DMS153 (cell line): Measurements from ENCODE around the gene SNX19.

Experiments
- DNase-seq: peaks from one replicate; lab custom pipeline; 2025; lab: John Stamatoyannopoulos, UW

Gene SNX19

DNA sequence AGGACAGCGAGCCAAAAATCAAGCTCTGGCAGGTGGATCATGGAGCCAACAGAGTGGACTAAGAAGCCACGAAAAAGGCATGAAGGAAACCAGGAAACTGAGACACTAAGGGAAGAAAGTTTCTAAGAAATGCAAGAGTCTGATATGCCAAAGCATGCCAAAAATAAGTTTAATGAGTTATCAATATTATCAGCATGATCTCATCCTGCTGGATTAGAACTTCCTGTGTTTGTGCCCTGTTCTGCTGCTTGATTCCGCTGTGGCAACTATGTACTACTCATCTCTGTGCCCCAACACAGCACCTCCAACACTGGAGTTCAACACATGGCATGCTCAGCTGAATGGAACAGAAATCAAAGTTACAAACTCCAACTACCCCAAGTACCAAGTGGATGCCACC is 10.8 kb downstream of the SNX19 start:
- no peak for DNase-seq

DNA sequence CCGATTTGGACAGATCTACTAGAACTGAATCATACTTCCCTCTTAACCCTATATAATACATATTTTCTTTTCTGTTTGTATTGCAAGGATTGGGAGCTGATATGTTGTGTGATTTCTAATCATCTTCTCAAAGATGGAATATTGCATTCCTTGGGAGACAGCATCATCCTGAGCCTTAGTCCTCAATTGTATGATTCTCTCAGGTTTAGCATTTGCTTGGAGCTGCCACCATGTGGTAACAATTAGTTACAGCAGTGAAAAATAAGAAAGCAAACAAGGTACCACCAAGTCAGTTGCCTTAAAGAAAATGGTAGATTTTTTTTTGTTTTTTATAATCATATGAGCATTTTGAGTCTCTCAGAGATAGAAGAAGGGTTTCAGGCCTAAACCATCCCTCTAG is 11.9 kb downstream of the SNX19 start:
- no peak for DNase-seq

DNA sequence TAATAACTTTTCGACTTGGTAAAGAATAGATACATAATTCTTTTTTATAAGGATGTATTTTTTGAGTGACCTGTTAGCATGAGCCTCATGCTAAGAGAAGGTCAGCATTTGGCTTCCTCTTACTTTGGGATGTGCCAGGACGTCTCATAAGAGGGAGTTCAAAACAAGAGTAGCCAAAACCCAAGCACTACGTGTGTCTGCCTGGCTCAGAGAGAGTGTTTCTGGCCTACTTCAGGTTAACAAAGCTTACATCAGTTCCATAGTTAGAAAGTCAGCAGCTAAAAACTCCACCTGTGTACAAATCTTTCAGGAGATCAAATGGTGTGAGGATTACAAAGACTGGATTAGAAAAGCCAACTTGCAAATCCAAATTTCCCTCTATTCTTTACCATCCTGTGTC is 13.9 kb downstream of the SNX19 start:
- no peak for DNase-seq

DNA sequence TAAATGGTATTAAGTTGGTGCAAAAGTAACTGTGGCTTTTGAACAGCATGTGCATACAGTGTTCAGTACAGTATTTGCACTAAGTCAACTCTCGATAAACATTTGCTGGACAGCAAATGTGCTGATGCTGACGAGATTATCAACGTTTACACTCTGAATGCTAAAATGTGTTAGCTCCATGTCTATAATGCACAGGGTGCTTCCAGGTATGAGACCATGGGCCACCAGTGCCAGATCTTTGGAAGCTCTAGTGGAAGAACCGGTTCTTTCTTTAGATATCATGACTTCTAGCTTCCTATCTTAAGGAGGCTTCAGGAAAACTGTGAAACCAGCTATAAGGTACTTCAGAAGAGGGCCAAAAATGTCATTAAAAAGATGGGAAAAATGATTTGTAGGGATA is 17.2 kb downstream of the SNX19 start:
- DNase-seq, result no peak

DNA sequence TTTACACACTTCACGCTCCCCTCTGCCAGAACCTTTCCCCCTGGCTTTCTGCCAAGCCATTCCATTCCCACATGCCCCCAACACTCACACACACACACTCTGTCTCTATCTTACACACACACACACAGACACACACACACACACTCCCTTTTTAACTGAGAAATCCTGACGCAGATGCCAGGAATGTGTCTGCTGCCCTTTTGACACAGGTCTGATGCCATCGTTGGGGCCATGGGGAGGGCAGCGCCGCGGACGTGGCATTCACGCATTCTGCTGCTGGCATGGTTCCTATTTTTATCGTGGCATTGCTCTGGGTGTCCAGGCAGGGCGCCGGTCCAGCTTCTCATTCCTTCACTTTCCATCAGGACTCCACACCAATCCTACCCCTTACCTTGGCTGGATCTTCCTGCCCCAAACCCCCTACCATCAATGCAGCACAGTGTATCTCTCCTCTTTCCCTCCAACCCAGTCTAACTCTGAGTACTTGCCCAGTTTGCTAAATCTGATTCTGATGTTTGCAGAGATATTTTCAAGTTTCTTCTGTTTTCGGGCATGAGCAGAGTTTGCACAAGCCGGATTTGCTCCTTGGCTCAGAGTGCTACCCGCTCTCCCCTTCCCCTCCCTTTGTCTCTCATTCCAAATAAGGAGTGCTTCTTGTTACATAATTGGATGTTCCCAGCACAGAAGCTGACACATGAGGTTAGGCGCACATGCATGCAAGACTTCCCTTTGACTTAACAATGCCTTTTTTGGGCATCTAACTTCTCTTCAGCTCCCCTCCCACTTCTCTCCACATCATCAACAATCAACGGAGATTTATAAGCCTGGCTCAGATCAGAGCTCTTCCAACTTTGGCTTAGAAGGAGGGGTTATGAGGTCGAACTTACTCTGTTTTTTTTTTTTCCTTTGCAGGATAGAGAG is 18.8 kb downstream of the SNX19 start:
- DNase-seq, result no peak

DNA sequence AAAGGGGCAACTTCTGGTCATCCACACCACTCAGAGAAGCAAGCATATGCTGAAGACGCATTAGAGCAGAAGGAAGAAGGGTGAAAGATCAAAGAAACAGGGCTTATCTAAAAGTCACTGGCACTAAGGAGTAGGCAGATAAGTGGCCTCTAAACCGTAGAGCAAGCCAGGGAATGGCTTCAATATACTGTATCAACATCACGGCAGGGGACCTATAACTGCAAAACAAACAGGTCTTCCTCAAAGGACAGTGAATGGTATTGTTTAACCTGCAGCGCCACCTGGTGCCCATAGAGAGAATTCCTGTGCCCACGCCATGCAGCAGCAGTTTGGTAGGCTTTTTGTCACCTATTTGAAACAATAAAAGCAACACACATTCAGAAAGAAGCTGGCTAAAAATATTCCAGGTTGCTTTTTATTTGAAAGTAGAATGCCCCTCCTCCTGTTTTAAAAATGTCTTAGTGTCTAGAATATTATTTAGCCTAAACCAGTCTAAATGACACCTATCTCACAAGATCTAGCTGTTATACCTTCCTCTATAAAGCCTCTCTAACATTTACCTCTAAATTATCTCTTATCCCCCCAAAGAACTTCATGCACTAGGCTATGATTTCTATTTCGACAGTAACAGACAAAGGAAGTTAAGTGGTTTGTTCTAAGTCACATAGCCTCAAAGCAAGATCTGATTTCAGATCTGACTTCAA is 21.8 kb downstream of the SNX19 start:
- DNase-seq, result peak; percentile 73

DNA sequence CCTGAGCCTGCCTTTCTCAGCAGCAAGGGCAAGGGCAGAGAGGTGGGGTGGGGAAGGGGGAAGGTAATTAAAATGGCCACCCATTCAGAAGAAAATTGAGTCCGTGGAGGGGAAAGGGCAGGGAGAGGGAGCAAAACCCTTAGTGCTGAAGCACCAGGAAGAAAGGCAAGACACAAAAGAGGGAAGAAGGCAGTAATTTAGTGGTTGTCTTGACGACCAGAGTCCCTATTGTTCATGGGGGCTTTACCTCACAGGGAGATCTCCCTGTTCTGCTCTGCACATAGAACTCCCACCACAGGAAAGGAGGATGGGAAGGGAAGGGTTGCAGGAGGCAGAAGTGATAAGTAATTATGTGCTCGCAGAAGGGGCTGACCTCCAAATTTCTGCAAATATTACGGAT is 23.4 kb downstream of the SNX19 start:
- no peak for DNase-seq

DNA sequence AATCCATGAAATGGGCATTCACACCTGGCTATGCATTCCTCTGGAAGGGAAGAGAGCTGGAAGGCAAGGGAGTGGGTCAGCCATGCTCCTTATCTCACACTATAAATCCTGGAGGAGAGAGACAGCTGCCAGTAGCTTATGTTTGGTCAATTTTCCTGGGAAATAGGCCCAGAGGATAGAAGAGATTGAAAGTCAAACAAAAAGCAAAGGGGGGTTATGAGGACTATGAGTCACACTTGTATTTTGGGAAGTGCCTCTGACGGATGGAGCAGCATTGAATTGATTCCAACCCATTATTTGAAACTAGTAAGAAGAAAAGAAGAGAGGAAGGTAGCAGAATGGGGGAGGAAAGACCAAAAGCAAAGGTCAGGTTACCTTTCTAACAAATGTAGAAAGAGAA is 25.0 kb downstream of the SNX19 start:
- no peak for DNase-seq

DNA sequence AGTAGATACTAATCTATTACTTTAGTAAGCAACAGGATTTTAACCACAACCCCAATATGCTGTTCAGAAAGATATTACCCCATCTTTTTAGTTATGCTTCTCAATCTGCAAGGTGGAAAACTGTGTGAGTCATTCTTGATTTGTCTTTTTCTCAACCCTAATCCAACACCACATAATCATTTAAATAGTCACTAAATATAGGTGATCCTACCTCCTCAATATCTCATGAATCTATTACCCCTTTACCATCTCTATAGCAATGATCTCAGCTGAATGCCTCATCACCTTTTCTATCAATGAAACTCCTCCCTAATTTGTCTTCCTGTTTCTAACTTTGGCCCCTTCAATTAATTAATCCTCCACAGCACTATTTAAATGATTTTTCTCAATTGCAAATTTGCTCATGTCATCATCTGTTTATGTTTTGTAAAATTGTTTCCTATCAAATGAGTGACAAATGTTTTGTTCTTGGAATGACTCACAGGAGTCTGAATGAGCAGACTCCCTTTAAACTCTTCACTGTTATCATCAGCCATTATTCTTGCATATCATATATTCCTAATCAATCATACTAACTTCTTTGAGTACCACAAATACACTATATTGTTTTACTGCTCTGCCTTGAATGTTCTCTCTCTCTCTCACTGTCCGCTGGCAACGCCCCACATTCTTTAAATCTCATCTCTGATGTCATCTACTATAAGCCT is 26.1 kb downstream of the SNX19 start:
- no peak for DNase-seq

DNA sequence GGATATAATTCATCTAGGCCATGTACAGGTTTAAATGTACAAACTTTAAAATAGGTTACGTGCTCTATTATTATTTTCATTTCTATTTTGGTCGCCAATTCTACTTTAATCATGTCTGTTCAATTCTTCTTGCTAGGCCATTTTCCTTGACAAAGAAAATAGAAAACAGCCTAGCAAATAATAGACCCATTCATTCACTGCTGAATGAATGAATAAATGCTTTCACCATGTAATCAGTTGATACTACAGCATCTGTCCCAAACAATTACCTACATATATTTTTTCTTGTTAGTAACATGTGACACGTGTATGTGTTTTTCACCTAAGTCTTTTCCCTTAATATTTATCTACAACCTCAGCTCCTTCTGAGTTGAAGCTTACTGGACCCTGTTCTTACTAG is 27.5 kb downstream of the SNX19 start:
- DNase-seq, result no peak

DNA sequence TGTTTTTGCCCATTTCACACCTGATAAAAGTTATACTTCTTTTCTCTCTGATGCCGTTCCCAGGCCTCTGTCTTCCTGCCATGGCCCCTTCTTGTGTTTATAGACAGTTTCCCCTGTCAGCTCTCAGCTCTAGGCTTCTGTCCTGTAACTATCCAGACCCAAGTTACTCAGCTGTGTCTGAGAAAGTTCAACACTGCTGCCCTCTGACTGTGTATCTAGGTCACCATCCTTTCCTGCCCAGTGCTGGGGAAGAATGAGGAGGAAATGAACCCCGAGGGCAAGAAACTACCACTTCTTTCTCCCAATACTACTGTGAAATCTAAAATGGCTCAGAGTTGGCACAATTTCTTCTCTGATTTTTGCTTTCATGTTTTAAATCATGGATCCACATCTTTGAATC is 29.6 kb downstream of the SNX19 start:
- DNase-seq, result no peak

DNA sequence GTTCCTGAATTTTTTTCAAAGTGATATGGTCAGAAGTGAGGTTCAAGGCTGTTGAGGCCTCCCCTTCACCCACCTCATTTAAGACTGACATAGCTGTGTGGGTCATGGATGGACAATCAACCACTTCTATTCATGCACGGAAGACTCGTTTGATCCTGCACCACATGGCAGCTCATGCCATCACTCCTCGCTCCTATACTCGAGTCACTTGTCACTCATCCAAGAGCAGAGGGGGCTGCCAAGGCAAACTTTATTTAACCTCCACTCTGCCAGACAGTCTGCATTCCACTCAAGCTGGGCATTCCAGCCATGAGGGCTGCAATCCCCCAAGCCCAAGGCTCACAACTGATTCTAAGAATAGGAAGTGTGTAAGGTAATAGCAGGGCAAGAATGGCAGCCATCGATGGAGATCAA is 34.1 kb downstream of the SNX19 start:
- DNase-seq, result no peak

DNA sequence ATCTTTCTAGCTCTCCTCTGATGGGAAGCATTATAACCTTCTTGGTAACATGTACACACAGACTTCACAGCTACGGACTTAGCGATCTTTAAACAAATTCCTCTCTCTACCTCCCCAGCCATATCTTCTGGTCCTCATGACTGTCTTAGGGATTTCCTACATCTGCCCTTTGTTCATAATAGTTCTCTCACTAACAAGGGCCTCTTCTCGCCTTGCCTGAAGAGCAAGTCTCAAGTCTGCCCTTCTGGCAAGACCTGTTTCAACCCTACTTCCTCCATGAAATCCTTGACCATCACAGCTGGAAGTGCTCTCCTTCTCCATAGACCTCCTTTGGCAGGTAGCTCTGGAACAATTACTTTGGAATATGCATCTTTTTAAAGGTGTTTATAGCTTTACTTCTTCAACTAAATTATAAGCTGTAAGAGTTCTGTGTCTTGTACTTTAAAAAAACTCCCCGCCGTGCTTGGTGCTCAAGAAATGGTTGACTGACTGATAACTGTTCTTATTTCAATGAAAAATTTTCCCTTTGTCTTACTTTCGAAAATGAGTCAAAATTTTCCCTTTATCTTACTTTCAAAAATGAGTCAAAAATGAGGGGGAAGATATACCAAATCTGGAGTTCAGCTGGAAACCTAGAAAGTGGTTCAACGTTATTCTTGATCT is 34.7 kb downstream of the SNX19 start:
- DNase-seq, result no peak

DNA sequence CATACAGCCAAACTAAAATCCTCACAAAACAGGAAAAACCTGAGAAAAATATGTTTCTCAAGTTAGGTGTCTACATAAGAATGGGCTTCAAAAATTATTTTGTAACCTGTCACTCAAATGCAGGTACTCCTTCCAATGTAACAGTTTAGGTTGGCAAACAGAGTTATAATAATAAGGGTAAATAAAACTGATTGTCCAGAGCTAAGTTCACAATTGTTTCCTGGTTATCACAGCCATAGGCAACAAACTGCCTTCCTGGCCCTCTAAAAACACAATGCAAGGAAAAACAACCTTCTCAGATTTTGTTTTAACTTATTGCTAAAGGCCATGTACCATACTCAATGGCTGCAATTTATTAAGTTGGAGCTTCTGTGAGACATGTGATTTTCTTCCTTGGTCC is 36.4 kb downstream of the SNX19 start:
- no peak for DNase-seq

DNA sequence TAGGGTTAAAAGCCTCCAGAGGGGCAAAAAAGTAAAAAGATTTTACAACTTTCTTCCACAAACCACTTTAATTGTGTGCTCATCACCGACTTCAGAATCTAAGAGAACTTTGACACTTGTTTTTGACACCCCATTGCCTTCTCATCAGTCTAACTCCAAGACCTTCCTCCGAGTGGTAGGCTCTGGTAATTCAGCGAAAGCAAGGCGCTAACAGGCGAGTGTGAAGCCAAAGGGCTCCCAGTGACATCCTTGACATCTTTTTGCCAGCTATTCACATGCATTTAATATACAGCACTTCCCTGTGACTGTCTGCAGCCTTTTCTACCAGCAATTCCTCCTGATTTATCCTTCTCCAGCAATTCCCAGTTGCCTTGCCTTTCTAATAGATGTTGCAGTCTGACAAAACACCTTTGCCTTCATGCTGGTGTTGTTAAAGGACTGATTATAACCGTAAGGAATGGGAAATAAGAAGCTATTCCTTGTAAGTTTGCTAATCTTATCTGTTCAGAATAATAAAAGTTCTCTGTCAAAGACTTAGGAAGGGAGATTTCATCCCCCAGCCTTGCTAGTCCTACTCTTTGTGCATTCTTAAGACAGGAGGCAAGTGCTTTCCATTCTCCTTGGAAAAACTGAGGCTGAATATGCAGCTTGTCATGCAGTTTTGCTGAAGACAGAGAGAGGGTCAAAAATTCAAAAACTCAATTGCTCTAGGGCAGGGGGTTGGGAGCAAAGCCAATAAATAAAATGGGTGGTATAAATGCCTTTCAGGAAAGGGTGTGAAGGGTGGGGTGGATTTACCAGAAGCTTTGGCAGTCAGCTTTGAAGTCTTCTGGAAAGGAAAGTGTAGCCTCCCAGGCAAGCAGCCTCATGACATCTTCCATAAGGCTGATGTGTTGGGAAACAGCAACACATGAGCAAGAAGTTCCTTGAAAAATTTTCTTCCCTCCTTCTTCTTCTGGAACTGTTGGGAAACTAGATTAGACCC is 39.1 kb downstream of the SNX19 start:
- DNase-seq, result no peak

DNA sequence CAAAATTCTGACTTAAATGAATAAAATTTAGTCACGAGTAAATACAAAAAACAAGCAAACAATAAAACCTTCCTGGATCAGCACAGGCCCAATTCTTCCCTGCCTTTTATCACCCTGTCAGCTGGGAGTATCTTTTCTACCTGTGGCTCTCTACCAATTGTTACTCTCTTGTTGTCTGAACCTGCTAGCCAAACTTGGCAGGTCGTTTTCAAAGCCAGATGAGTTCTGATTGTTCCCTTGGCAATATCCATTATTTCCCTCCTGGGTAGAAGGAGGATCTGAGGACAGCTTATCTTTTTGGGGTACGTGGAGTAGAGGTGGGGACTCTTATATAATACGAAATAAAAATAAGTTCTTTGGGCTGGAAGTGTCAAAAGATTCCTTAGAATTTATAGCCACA is 40.2 kb downstream of the SNX19 start:
- DNase-seq, result no peak

DNA sequence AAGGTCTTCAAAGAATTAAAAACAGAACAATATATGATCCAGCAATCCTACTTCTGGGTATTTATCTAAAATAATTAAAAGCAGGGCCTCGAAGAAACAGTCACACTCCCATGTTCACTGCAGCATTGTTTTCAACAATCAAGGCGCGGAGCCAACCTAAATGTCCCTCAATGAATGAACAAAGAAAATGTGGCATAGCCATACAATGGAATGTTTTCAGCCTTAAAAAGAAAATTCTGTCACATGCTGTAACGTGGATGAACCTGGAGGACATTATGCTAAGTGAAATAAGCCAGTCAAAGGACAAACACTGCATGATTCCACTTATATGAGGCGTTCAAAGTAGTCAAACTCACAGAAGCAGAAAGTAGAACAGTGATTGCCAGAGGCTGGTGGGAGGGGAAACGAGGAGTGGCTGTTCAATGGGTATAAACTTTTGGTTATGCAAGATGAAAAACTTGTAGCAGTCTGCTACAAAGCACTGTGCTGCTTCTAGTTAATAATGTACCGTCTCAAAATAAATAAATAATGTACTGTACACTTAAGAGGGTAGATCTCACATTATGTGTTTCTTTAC is 41.2 kb downstream of the SNX19 start:
- no peak for DNase-seq

DNA sequence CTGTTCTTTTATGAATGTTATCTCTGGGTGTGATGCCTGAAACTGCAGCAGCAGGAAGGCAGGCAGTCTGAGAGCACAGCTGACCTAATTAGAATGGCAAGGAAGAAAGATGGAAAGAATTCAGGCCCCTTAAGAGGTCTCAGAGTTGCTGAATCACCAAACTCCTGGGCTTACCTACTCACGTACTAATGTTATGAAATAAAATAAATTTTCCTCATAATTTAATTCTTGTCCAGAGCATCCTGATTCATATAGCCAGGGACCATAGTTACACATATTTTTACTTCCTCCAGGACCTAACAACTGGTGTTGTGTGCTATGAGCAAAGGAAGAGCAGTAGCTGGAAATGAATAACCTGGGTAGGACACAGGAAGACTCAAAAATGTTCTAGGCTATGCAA is 41.9 kb downstream of the SNX19 start:
- no peak for DNase-seq

DNA sequence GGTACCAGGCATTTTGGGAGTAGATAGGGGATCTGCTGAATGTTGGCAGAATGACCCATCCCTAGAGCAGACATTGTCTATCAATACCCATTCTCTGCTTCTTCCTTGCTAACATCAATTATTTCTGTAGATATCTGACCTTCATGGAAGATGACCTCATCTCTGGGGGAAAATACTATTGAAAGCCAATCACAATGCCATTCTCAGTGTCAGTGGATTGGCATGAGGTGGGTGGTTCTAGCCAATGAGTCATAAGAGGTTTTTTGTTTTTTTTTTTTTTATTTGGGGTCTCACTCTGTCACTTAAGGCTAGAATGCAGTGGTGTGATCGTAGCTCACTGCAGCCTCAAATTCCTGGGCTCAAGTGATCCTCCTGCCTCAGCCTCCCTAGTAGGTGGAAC is 42.5 kb downstream of the SNX19 start:
- no peak for DNase-seq

DNA sequence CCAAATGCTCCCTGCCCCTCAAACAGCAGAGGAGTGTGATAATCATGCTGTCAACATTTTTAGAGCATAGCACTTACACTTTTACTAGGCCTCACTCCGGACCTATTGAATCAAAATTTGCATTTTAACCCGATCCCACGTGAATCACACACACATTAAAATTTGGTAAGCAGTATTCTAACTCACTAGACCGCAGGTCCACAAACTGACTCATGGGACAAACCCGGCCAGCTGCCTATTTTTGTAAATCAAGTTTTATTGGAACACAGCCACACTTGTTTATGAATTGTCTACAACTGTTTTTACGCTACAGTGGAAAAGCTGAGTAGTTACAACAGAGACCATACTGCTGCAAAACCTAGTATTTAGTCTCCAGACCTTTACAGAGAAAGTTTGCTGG is 43.3 kb downstream of the SNX19 start:
- DNase-seq, result no peak

DNA sequence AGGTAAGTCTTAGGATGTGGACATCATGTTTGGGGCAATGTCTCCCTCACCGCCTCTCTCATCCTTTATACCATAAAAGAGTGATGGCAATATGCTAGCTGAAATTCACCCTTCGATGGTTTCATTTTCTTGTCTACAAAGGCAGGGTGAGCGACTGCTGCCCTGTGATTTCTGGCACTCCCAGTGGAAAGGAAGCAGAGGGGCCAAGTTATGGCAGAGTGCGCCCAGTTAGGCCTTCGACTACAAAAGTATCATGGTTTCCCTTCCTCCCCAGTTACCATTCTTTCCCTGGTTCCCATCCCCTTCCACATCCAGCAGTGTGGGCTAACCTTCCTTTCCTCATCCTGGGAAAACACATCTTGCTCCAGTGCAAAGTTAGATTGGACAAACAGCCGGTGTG is 43.8 kb downstream of the SNX19 start:
- DNase-seq, result no peak
